Ectodermal cell (in vitro differentiated cells): ENCODE results near the gene CLCN3.

Experiments used
- H3K27ac ChIP-seq: 2 replicates; pipeline ENCODE4 v1.7.0; 2013; ENCODE audit warnings: mild to moderate bottlenecking, low read depth, low read length; ENCODE audit not compliant: insufficient read depth, poor library complexity, severe bottlenecking
- H3K27me3 ChIP-seq: 2 replicates; pipeline ENCODE4 v1.7.0; 2013; ENCODE audit warnings: mild to moderate bottlenecking, low read length; ENCODE audit not compliant: insufficient read depth, control insufficient read depth, poor library complexity, severe bottlenecking
- H3K36me3 ChIP-seq: one replicate; pipeline ENCODE4 v1.7.0; 2013; ENCODE audit warnings: low read length; ENCODE audit not compliant: control insufficient read depth, insufficient read depth
- H3K4me1 ChIP-seq: one replicate; pipeline ENCODE4 v1.7.0; 2013; ENCODE audit warnings: low read length; ENCODE audit not compliant: control insufficient read depth, insufficient read depth
- H3K4me3 ChIP-seq: 2 replicates; pipeline ENCODE4 v1.7.0; 2013; ENCODE audit warnings: low read depth, low read length, control low read depth; ENCODE audit not compliant: insufficient read depth
- H3K9me3 ChIP-seq: 2 replicates; pipeline ENCODE4 v1.7.0; 2013; ENCODE audit warnings: mild to moderate bottlenecking, low read length, moderate library complexity; ENCODE audit not compliant: control insufficient read depth
- WGBS, 2 experiments: methylation state at CpG; one replicate each; pipeline ENCODE4 v1.1.7; 2013; ENCODE audit warnings: missing lambda C conversion rate in 2 of 2; 5-methylcytosine and 5-hydroxymethylcytosine counted together

The CLCN3 gene

DNA sequence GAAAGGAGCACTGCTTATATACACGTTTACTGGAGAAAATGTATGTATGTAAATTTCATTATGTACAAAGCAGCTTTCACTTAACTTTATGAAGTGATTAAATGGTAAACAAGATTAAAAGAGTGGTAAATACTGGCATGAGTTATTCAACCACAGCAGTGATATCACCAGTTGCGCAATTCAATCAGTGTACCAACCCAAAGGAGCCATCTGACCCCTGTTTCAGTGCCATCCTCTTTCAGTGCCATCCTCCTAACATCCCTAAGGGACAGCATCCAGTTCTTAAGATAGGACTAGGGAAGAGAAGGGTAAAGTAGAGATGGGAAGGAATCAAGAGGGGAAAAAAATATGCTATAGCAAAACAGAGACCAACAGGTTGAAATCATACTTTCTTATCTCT is 121.2 kb downstream of the CLCN3 start:
- 96 to 97% methylated on average over 2 of the region's 2 CpGs for WGBS, 2 experiments
- H3K4me1 ChIP-seq = no peaks in the 10 kb centered on the region
- H3K36me3 ChIP-seq = no peaks in the 10 kb centered on the region
- no peak overlapping the region for H3K27ac ChIP-seq
- no peak overlapping the region for H3K4me3 ChIP-seq
- no peaks in the 10 kb centered on the region for H3K27me3 ChIP-seq
- H3K9me3 ChIP-seq = no peaks in the 10 kb centered on the region

DNA sequence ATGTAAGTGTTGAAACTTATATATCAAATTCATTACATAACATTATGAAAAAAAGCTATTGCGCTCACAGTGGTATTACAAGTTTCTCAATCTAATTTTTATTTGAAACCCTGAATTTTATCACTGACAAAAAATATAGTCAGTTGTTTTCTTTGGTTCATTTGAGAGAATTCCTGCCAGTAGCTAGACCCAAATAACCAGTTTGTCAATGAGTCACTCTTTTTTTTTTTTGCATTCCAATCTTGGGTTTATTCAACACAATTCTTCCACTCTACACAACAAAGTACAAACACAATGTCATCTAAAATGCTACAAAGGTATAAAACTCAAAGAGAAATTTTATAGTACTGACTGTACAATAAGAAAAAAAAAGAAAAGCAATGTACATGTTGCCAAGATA is 124.2 kb downstream of the CLCN3 start:
- Histone ChIP-seq H3K27me3 (no peaks in the 10 kb centered on the region), H3K36me3 (peaks cover 4% of the 10 kb centered on the region), H3K4me1 (no peaks in the 10 kb centered on the region), H3K4me3 (no peak overlapping the region), H3K9me3 (no peaks in the 10 kb centered on the region), H3K27ac (no peak overlapping the region)
- 90% methylated on average over 1 of the region's 1 CpG; no CpG with 5 or more reads in 1 of the 2 experiments for WGBS, 2 experiments

DNA sequence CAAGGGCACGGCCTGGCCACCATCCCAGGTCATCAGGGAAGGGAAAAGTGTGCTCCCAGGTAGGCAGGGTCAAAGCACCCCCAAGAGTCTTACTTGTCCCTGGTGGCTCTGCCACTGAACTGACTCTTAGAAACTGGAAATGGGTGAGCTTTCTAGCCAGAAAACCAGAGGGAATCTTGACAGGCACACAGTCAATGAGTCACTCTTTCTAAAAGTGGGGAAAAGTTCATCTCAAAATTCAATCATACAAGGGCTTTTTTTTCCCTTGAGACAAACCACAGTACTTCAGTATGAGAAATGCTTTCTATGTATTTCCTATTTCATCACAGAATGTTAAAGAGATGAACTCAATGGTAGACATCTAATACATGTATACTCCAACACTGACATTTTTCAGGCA is 124.9 kb downstream of the CLCN3 start:
- peaks cover 4% of the 10 kb centered on the region for H3K36me3 ChIP-seq
- no peaks in the 10 kb centered on the region for H3K4me1 ChIP-seq
- H3K9me3 ChIP-seq = no peaks in the 10 kb centered on the region
- H3K27me3 ChIP-seq = no peaks in the 10 kb centered on the region
- no peak overlapping the region for H3K27ac ChIP-seq
- 86 to 96% methylated on average over 1 of the region's 1 CpG for WGBS, 2 experiments
- no peak overlapping the region for H3K4me3 ChIP-seq

DNA sequence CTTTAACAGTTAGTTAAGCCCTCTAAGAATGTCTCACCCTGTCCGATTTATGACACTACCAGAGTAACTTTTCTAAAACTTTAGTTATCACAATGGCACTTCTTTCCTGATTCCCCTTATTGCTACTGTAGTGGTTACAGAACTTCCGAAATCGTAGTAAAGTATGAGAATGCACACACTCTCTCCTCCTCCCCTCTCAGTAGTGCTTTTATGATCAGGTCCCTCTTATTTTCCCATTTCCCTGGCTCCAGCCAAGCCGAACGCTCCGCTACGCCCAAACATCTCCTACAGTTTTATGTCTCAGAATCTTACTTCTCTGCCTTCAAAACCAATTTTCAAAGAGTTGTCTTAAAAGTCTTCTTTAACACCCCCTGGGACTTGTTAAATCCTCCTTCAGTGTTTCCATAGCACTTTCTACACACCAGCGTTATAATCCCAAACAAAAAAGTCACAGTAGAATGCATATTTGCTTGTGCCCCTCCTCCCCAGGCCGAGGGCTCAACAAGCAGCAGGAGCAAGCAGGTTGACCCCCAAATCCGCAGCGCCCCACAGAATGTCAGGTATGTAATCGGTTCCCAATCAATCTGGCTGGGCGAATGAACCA is 136.7 kb downstream of the CLCN3 start:
- peak overlapping the region; percentile 58 for H3K4me3 ChIP-seq
- H3K9me3 ChIP-seq = no peaks in the 10 kb centered on the region
- WGBS, 2 experiments = 11 to 14% methylated on average over 13 of the region's 13 CpGs
- no peaks in the 10 kb centered on the region for H3K4me1 ChIP-seq
- H3K27ac ChIP-seq = peak overlapping the region; percentile 91
- no peaks in the 10 kb centered on the region for H3K27me3 ChIP-seq
- H3K36me3 ChIP-seq = peaks cover 6% of the 10 kb centered on the region

DNA sequence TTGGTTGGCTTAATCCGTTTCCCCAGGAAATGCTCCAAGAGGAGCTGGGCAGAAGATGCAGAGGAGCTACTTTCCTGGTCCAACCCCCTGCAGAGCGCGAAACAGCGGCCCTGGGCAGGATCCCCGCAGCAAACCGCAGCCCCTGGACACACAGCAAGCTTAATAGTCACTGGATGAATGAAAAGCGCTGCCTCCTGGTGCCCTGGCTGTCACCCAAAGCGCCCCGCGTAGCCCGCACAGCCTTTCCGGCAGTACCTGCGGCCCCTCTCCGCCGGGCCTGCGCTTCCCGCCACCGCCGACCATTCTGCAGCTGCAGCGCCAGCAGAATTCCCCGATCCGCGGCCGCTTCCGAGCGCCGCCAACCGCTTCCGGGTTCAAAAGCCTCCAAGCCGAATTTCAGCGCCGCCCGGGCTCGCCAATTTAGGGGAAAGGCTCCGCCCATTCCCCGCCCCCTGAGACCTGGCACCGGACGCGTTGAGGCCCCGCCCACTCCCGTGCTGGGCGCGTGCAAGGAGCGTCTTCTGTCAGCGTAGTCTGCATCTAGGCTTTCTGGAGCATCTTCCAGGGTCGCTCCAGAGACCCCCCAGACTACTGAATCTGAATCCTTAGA is 137.3 kb downstream of the CLCN3 start, which contains the start of gene HPF1:
HPF1 (minus strand) TSS at position 370 of the 610 bp plus-strand sequence; CDS start at position 303, 67 bp downstream.
- Histone ChIP-seq H3K4me1 (no peaks in the 10 kb centered on the region), H3K4me3 (peak within 1 kb of the TSS; percentile 58), H3K9me3 (no peaks in the 10 kb centered on the region), H3K36me3 (peaks cover 6% of the 10 kb centered on the region), H3K27me3 (no peaks in the 10 kb centered on the region), H3K27ac (peak within 1 kb of the TSS; percentile 91)
- 0% methylated on average over 46 of the region's 46 CpGs for WGBS, 2 experiments

DNA sequence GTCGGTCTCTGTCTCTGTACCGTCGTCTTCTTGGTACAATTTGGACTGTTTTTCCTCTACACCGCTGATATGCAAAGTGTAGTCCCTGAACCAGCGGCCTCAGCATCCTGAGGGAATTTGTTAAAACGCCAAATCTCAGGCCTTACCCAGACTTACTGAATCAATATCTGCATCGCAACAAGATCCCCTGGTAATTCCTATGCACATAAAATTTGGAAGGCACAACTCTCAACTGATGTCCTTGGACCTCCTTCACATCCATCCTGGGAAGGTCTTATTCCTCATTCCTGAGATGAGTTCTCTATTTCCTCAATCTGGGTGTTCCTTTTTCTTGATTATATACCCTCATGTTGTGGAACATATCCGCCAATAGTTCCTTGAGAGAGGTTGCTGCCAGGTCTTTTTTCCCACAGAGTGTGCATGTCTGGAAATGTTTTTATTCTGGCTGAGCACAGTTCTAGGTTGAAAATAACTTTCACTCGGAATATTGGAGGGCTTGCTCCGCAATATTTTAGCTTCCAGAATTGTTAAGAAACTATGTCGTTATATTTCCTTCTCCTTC is 138.1 kb downstream of the CLCN3 start:
- 89 to 90% methylated on average over 11 of the region's 11 CpGs for WGBS, 2 experiments
- H3K9me3 ChIP-seq = no peaks in the 10 kb centered on the region

DNA sequence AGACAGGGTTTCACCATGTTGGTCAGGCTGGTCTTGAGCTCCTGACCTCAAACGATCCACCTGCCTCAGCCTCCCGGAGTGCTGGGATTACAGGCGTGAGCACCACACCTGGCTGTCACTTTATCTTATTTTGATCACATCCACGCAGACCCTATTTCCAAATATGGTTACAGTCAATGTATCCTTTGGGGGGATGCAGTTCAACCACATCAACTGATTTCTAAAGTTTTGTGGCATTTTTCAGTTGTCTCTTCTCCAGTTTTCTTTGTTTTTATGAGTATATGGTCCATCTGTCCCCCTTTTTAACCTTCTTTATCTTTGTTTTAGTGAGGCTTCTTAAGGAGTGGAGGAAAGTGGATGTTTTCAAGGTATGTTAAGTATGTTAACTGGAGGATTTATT is 141.5 kb downstream of the CLCN3 start:
- no peaks in the 10 kb centered on the region for H3K27me3 ChIP-seq
- no peaks in the 10 kb centered on the region for H3K4me1 ChIP-seq
- no peaks in the 10 kb centered on the region for H3K9me3 ChIP-seq
- H3K27ac ChIP-seq = no peak overlapping the region
- H3K4me3 ChIP-seq = no peak overlapping the region
- WGBS, 2 experiments = 76 to 79% methylated on average over 4 of the region's 4 CpGs
- no peaks in the 10 kb centered on the region for H3K36me3 ChIP-seq

More for the DNA sequence above, 138.1 kb downstream of the CLCN3 start:
- Histone ChIP-seq H3K4me1 (no peaks in the 10 kb centered on the region), H3K36me3 (peaks cover under 1% of the 10 kb centered on the region), H3K27ac (no peak overlapping the region), H3K27me3 (no peaks in the 10 kb centered on the region), H3K4me3 (no peak overlapping the region)

DNA sequence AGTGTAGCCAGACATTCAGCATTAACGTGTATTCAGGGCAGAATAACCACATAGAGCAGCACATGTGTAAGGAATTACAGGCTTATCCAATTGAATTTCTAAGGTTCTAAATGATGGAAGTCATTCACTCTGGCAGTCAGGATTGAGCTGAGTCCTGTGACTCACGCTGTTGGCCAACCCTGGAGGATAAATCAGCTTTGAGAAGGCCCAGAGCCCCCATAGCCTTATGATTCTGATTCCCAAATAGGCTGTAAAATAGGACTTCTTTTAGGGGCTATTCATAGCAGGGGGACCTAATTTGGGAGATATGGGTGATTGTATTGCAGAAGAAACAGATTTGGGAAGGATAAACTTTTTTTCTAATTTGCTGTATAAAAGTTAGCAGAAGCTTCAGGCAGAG is 145.5 kb downstream of the CLCN3 start:
- WGBS, 2 experiments = 94 to 95% methylated on average over 2 of the region's 2 CpGs
- no peaks in the 10 kb centered on the region for H3K27me3 ChIP-seq
- H3K36me3 ChIP-seq = no peaks in the 10 kb centered on the region
- H3K27ac ChIP-seq = no peak overlapping the region
- H3K4me3 ChIP-seq = no peak overlapping the region
- no peaks in the 10 kb centered on the region for H3K4me1 ChIP-seq
- no peaks in the 10 kb centered on the region for H3K9me3 ChIP-seq

DNA sequence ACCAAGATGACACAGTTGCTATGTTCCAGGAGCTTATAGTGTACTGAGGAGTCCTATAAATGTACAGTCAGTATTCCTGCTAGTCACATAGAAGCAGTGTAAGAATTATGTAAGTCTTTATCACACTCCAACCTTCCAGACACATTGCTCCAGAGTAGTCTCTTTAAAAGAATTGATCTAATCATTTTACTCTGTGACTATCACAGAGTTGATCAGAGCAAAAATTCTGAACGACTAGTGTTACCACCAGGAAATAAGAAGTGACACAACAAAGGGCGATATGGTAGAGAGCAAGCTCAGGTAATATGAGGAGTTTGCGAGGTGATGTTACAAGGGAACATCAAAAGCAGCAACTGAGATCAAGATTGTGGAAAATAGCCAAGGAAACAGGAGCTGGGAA is 146.4 kb downstream of the CLCN3 start:
- WGBS, 2 experiments = 87 to 90% methylated on average over 3 of the region's 3 CpGs
- Histone ChIP-seq H3K4me1 (no peaks in the 10 kb centered on the region), H3K27me3 (no peaks in the 10 kb centered on the region), H3K27ac (no peak overlapping the region), H3K4me3 (no peak overlapping the region), H3K9me3 (no peaks in the 10 kb centered on the region), H3K36me3 (no peaks in the 10 kb centered on the region)

DNA sequence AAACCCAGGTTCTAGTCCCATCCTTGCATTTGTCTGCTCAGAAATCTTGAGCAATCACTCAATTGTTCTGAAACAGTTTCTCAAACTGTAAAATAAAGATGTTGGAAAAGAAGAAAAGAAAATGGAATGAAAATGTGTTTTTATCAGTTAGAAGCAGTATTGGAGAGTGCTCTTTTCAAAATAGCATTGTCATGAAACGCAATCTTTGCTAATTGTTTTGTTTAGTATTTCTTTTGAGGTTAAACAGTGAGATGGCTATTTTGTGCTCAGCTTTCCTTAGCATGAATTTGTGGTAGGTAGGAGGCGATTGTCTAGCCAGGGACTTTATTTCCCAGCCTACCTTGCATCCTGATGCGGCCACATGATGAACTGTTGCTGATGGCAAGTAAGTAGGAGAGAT is 148.0 kb downstream of the CLCN3 start:
- WGBS, 2 experiments = 95 to 98% methylated on average over 3 of the region's 3 CpGs
- Histone ChIP-seq H3K9me3 (no peaks in the 10 kb centered on the region), H3K4me3 (no peak overlapping the region), H3K36me3 (no peaks in the 10 kb centered on the region), H3K27ac (no peak overlapping the region), H3K27me3 (no peaks in the 10 kb centered on the region), H3K4me1 (no peaks in the 10 kb centered on the region)
